Activated CD8-positive, alpha-beta T cell treated with anti-CD3 and anti-CD28 coated beads for 36 hours (primary cell): ENCODE data around the gene THY1. TPM values are rescaled to one million over a fixed set of nuclear protein-coding genes. Genes with fewer than 3 reads are reported as not detected.

Experiments used
- ATAC-seq: fragments of 200-7000 bp; cut with Tn5 transposase; one replicate; pipeline ENCODE4 v1.10.0; 2021; ENCODE audit warnings: mild to moderate bottlenecking, moderate library complexity
- CTCF ChIA-PET: fragments of 350-600 bp; sonication (Branson Sonifier 250); formaldehyde crosslinking; loops from one replicate; lab custom pipeline; 2021; ENCODE audit warnings: antibody characterized with exemption; lab: Charles Lee
- POLR2A ChIA-PET: fragments of 350-600 bp; sonication (Branson Sonifier 250); formaldehyde crosslinking; loops from one replicate; lab custom pipeline; 2021; ENCODE audit warnings: antibody characterized with exemption; lab: Charles Lee
- DNase-seq: peaks from one replicate; pipeline ENCODE4 v3.0.0-alpha.2; 2020
- H3K27ac Mint-ChIP-seq: one replicate; pipeline ENCODE4 v1.8.0; 2021; ENCODE audit warnings: mild to moderate bottlenecking, mixed read lengths
- H3K27me3 Mint-ChIP-seq: one replicate; pipeline ENCODE4 v1.8.0; 2021; ENCODE audit warnings: mixed read lengths
- H3K36me3 Mint-ChIP-seq: one replicate; pipeline ENCODE4 v1.8.0; 2021; ENCODE audit warnings: low read depth, mixed read lengths
- H3K4me1 Mint-ChIP-seq: one replicate; pipeline ENCODE4 v1.8.0; 2021; ENCODE audit warnings: low read depth, mixed read lengths
- H3K4me3 Mint-ChIP-seq: one replicate; pipeline ENCODE4 v1.8.0; 2021; ENCODE audit warnings: mild to moderate bottlenecking, moderate library complexity, mixed read lengths
- H3K9me3 Mint-ChIP-seq: one replicate; pipeline ENCODE4 v1.8.0; 2021; ENCODE audit warnings: mixed read lengths
- intact Hi-C: fragments of 100-400 bp; cut with micrococcal nuclease; formaldehyde crosslinking; loops from one replicate; pipeline ENCODE4 v1.10.0; 2022
- total RNA-seq, 2 experiments: library from RNA; stranded (reverse); gene quantifications; one replicate each; pipeline ENCODE4 v1.2.3, GENCODE V29; 2021
- TF ChIP-seq, protein P1 (sequence below): fragments of 200-600 bp; IDR thresholded peaks from one replicate; pipeline ENCODE4 v1.8.0; 2022; ENCODE audit warnings: antibody characterized with exemption, mild to moderate bottlenecking

Gene THY1
- total RNA-seq, 2 experiments from 2014 or later, result 0.18 to 0.40 TPM

DNA sequence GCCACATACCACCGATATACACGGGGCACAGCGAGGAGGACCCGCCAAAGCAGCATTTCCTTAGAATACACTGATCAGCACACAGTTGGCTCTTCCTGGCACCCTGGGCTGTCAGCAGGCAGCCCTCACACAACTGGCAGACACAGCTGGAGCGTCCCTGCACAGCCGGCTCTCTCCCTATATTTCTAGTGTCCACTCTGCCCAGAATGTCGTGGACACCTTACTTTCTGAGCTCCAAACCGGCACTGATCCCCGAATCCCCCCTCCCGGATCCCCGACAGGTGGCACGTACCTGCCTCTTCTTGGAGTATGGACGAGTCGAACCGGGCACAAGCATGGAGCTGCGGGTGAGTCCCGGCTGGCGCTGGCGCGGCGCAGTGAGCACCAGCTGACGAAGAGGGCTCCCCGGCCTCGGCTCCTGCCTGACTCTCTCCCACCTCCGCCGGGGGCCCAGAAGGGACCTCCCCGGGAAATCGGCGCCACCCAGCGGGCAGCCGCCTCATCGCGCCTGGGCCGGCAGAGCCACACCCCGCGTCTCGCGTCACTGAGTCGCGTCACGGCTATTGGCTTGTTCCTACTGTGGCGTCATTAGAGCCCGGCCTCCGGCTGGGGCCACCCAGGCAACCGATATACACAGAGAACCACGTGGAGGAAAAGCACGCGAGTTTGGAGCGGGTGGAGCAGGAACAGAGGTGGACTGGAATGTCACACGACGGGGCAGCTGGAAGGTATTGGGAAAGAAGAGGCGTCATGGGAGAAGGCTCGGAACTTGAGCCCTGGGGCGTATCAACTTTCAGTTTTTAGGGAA is 41.6 kb downstream of the THY1 start, which contains the start of gene USP2:
USP2 (minus strand) TSS at position 510 of the 808 bp plus-strand sequence. CDS start 8,210 bp downstream, outside the sequence.
- Mint-ChIP-seq H3K4me1 (peaks cover 7% of the 10 kb centered on the region), H3K27me3 (no peaks in the 10 kb centered on the region), H3K4me3 (no peak within 1 kb of the TSS), H3K27ac (no peak within 1 kb of the TSS), H3K36me3 (no peaks in the 10 kb centered on the region), H3K9me3 (no peaks in the 10 kb centered on the region)
- CTCF ChIA-PET, result interaction anchor here (0.8 to 15.0 kb wide), 23 partner anchors 9 to 270 kb away, joined by 3 to 241 read pairs (median 4); partner anchors contain the start of gene C1QTNF5
- POLR2A ChIA-PET, result interaction anchor here (0.6 to 1.8 kb wide), 6 partner anchors 9 to 215 kb away, joined by 3 to 4 read pairs (median 3); no protein-coding TSS in a partner anchor
- intact Hi-C loops, result no loop called here
- peak; percentile 97 for DNase-seq
- ATAC-seq, result peak; percentile 99
- TF ChIP-seq, protein P1, sequence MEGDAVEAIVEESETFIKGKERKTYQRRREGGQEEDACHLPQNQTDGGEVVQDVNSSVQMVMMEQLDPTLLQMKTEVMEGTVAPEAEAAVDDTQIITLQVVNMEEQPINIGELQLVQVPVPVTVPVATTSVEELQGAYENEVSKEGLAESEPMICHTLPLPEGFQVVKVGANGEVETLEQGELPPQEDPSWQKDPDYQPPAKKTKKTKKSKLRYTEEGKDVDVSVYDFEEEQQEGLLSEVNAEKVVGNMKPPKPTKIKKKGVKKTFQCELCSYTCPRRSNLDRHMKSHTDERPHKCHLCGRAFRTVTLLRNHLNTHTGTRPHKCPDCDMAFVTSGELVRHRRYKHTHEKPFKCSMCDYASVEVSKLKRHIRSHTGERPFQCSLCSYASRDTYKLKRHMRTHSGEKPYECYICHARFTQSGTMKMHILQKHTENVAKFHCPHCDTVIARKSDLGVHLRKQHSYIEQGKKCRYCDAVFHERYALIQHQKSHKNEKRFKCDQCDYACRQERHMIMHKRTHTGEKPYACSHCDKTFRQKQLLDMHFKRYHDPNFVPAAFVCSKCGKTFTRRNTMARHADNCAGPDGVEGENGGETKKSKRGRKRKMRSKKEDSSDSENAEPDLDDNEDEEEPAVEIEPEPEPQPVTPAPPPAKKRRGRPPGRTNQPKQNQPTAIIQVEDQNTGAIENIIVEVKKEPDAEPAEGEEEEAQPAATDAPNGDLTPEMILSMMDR, result peak; percentile 88

DNA sequence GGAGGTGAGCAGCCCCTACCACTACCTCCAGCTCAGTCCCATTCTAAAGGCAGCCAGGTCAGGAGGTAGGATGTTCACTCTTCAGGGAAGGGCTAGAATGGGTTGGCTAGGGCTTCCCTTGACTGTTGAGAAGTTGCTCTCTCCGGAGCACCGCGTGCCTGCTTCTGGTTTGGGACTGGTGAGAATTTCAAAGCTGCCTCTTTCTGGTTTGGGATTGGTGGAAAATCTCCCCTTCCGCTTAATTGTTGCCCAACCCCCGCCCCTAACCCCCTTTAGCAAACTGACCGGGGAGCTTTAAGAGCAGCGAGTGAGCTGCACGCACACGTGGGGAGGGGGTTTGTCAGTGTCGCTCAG is 42.2 kb downstream of the THY1 start:
- Mint-ChIP-seq H3K9me3 (no peaks in the 10 kb centered on the region), H3K4me3 (no peak overlapping the region), H3K36me3 (no peaks in the 10 kb centered on the region), H3K4me1 (peaks cover 7% of the 10 kb centered on the region), H3K27me3 (no peaks in the 10 kb centered on the region), H3K27ac (no peak overlapping the region)
- ChIA-PET POLR2A (interaction anchor here (0.7 to 1.8 kb wide), 4 partner anchors 8 to 214 kb away, joined by 3 to 4 read pairs (median 3); no protein-coding TSS in a partner anchor), CTCF (interaction anchor here (0.8 to 15.0 kb wide), 20 partner anchors 9 to 269 kb away, joined by 3 to 241 read pairs (median 6); partner anchors contain the start of gene C1QTNF5)
- TF ChIP-seq, protein P1, result no peak
- ATAC-seq, result no peak
- intact Hi-C loops, result no loop called here
- DNase-seq, result no peak

DNA sequence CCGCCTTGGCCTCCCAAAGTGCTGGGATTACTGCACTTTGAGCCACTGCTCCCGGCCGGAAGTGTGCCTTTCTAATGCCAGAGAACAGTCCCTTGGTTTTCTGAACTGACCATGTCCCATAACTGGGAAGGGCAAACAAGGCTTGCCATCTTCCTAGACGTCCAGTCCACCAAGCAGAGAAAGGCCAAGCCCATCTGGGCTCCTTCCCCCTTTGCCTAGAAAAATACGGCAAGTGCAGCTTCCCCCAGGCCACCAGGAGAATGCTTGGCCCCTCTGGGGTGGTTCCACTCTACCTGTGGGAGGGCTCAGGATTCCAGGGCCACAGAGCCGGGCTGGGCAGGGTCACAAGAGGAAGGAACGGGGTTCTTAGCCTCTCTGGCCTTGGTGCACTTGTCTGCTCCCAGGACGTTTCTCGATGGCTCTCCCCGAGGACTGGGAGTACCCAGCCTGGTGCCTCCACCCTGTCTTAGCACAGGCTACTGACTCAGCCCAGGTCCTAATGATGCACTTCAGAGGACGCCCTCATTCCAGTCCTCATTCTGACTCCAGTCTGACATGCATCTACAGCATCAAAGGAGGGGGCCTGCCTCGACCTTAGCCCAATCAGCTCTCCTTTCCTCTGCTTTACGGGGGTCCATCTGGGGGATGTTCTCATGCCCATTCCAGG is 42.7 kb downstream of the THY1 start:
- POLR2A ChIA-PET, result interaction anchor here (1.8 kb wide), 1 partner anchor 8 kb away, joined by 4 read pairs; no protein-coding TSS in a partner anchor
- H3K27me3 Mint-ChIP-seq, result no peaks in the 10 kb centered on the region
- peaks cover 7% of the 10 kb centered on the region for H3K4me1 Mint-ChIP-seq
- CTCF ChIA-PET, result interaction anchor here (0.9 to 15.0 kb wide), 13 partner anchors 10 to 269 kb away, joined by 3 to 241 read pairs (median 7); partner anchors contain the start of gene C1QTNF5
- no peaks in the 10 kb centered on the region for H3K36me3 Mint-ChIP-seq
- H3K27ac Mint-ChIP-seq, result no peak overlapping the region
- TF ChIP-seq, protein P1, result no peak
- no peak overlapping the region for H3K4me3 Mint-ChIP-seq
- intact Hi-C loops, result no loop called here
- no peak for ATAC-seq
- no peak for DNase-seq
- H3K9me3 Mint-ChIP-seq, result no peaks in the 10 kb centered on the region

DNA sequence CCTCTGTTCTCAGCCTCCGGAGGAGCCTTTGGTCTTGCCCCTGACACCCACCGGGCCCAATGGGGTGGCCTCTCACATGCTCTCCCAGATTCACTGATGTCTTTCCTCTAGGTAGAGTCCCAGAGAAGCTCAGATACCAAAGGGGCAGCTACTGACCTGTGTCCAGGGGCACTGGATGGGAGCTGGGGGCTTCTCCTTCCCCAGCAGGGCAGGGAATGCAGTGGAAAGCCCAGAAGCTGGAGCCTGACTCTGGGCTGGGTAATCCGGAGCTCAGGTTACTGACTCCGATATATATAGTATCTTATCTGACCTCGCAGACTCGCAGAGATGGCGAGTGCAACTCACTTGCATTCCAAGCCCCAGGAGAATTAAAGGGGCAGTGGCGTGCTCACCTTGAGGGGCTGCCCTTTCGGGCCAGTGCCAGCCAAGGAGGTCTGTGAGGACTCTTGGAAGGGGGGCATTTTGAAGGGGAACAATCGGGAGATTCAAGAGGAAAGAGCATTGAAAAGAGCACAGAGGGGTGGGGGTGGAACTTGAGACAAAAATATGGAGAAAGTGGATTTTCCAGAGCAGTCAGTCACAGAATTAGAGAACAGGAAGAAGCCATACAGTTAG is 44.0 kb downstream of the THY1 start:
- TF ChIP-seq, protein P1, result no peak
- intact Hi-C loops, result no loop called here
- DNase-seq (no peak), ATAC-seq (no peak)
- Mint-ChIP-seq H3K27ac (no peak overlapping the region), H3K27me3 (no peaks in the 10 kb centered on the region), H3K4me1 (peaks cover 8% of the 10 kb centered on the region), H3K9me3 (no peaks in the 10 kb centered on the region), H3K36me3 (no peaks in the 10 kb centered on the region), H3K4me3 (no peak overlapping the region)
- POLR2A ChIA-PET, result interaction anchor here (0.8 kb wide), 1 partner anchor 58 kb away, joined by 3 read pairs; no protein-coding TSS in a partner anchor
- CTCF ChIA-PET, result interaction anchor here (2.7 to 15.0 kb wide), 3 partner anchors 20 to 57 kb away, joined by 9 to 241 read pairs (median 28); partner anchors contain the start of gene C1QTNF5
